WI38 (cell line): ENCODE measurements around the gene SCN7A.

ENCODE experiments used
- H3K4me3 ChIP-seq: 2 replicates; pipeline ENCODE4 v1.5.1; 2011; ENCODE audit warnings: low read depth, mild to moderate bottlenecking, control low read depth, low read length
- CTCF ChIP-seq: IDR thresholded peaks from 2 replicates; pipeline ENCODE4 v1.5.1; 2012; ENCODE audit warnings: low read depth, mild to moderate bottlenecking, control low read depth, low read length

SCN7A gene

GRCh38 chr2:166454006-166454595 lies 39.9 kb downstream of the SCN7A start:
- TF ChIP-seq CTCF = no peak
- no peak overlapping the region for H3K4me3 ChIP-seq

GRCh38 chr2:166451468-166451867 lies 42.6 kb downstream of the SCN7A start:
- H3K4me3 ChIP-seq = no peak overlapping the region
- TF ChIP-seq CTCF = no peak

GRCh38 chr2:166449439-166449838 lies 44.6 kb downstream of the SCN7A start:
- no peak for TF ChIP-seq CTCF
- no peak overlapping the region for H3K4me3 ChIP-seq

GRCh38 chr2:166448106-166448505 lies 45.9 kb downstream of the SCN7A start:
- TF ChIP-seq CTCF = no peak

GRCh38 chr2:166444306-166444705 lies 49.7 kb downstream of the SCN7A start:
- TF ChIP-seq CTCF = no peak

More at GRCh38 chr2:166448106-166448505, 45.9 kb downstream of the SCN7A start:
- no peak overlapping the region for H3K4me3 ChIP-seq

GRCh38 chr2:166440313-166440712 lies 53.7 kb downstream of the SCN7A start:
- H3K4me3 ChIP-seq = no peak overlapping the region
- no peak for TF ChIP-seq CTCF

More at GRCh38 chr2:166444306-166444705, 49.7 kb downstream of the SCN7A start:
- H3K4me3 ChIP-seq = no peak overlapping the region

GRCh38 chr2:166439078-166439477 lies 55.0 kb downstream of the SCN7A start:
- H3K4me3 ChIP-seq = no peak overlapping the region
- no peak for TF ChIP-seq CTCF
